ENCODE results near the gene NR3C2. TPM values are rescaled to one million over a fixed set of nuclear protein-coding genes. Genes with fewer than 3 reads are reported as not detected.

Gene NR3C2
- polyA plus RNA-seq, 1 experiment: 0.14 TPM

DNA sequence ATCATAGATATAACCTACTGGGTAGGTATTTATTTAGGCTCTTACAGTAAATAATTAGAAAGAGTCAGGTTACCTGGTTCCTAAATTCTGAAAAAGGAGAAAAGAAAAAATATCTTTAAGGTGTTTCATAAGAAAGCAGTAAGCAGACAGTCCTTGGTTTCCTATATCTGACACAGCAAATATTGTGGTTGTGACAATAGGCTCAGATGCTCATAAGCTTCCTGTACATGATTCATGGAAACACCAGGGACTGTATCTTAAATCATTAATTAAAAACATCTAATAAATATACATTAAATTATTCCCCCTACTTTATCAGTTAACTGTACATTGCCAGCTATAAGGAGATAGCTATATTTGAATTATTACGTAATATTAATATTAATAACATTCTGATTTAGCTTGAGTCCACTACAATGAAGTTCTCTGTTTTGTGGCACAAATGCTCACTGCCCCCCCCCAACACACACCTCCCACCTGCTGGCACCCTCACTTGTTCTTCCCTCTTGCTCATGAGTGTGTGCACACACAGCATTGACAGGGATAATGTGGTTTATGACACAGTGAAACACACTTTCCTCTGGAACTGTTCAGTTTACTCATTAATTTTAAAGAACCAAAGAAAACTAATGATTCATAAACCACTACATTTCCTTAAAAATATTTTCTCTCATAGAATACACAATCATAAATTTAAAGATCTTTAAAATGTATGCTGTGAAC, 187.4 kb downstream of the NR3C2 start:
- CTCF ChIA-PET: no interaction called here
- no peak for DNase-seq (ENCODE audit: low read depth, low spot score)
- H3K9me3 ChIP-seq (ENCODE audit: control insufficient read depth, insufficient read depth, low read length): no peaks in the 10 kb centered on the region
- no peak overlapping the region for H3K27ac ChIP-seq (ENCODE audit: low read depth, low read length)
- POLR2A ChIA-PET: no interaction called here
- TF ChIP-seq, protein P1, sequence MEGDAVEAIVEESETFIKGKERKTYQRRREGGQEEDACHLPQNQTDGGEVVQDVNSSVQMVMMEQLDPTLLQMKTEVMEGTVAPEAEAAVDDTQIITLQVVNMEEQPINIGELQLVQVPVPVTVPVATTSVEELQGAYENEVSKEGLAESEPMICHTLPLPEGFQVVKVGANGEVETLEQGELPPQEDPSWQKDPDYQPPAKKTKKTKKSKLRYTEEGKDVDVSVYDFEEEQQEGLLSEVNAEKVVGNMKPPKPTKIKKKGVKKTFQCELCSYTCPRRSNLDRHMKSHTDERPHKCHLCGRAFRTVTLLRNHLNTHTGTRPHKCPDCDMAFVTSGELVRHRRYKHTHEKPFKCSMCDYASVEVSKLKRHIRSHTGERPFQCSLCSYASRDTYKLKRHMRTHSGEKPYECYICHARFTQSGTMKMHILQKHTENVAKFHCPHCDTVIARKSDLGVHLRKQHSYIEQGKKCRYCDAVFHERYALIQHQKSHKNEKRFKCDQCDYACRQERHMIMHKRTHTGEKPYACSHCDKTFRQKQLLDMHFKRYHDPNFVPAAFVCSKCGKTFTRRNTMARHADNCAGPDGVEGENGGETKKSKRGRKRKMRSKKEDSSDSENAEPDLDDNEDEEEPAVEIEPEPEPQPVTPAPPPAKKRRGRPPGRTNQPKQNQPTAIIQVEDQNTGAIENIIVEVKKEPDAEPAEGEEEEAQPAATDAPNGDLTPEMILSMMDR (IDR thresholded peaks at IDR 0.05; ENCODE audit: low read depth, low read length): no peak
- no peak overlapping the region for H3K4me3 ChIP-seq (ENCODE audit: low read depth, low read length)
- no peaks in the 10 kb centered on the region for H3K27me3 ChIP-seq (ENCODE audit: control insufficient read depth, insufficient read depth, low read length)

DNA sequence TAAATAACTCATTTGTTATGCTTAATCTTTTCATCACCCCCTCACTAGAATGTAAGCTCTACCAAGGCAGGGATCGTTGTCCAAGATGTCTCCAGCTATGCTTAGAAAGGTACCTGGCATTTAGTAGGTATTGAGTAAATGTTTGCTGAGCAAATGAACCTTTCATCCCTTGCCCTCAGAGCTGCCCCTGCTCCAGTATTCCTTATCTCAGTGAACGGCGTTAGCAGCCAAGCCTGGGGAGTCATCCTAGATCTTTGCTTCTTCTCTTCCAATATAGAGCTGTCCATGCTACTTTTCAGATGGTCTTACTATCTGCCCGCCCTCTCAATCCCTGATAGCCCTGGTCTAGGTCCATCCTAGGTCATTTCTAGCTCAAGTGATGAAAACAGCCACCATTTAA, 188.4 kb downstream of the NR3C2 start:
- H3K27me3 ChIP-seq (ENCODE audit: control insufficient read depth, insufficient read depth, low read length): no peaks in the 10 kb centered on the region
- TF ChIP-seq, protein P1 (IDR thresholded peaks at IDR 0.05; ENCODE audit: low read depth, low read length): no peak
- POLR2A ChIA-PET: no interaction called here
- H3K4me3 ChIP-seq (ENCODE audit: low read depth, low read length): no peak overlapping the region
- no peaks in the 10 kb centered on the region for H3K9me3 ChIP-seq (ENCODE audit: control insufficient read depth, insufficient read depth, low read length)
- CTCF ChIA-PET: no interaction called here
- DNase-seq (ENCODE audit: low read depth, low spot score): no peak
- H3K27ac ChIP-seq (ENCODE audit: low read depth, low read length): no peak overlapping the region

GRCh38 chr4:148248824-148249223, 193.4 kb downstream of the NR3C2 start:
- ChIA-PET CTCF (no interaction called here), POLR2A (no interaction called here)
- no peaks in the 10 kb centered on the region for H3K27me3 ChIP-seq (ENCODE audit: control insufficient read depth, insufficient read depth, low read length)

GRCh38 chr4:148245015-148245414, 197.2 kb downstream of the NR3C2 start:
- ChIA-PET POLR2A (no interaction called here), CTCF (no interaction called here)
- Histone ChIP-seq H3K9me3 (ENCODE audit: control insufficient read depth, insufficient read depth, low read length) (no peaks in the 10 kb centered on the region), H3K4me3 (ENCODE audit: low read depth, low read length) (no peak overlapping the region), H3K27ac (ENCODE audit: low read depth, low read length) (no peak overlapping the region), H3K27me3 (ENCODE audit: control insufficient read depth, insufficient read depth, low read length) (no peaks in the 10 kb centered on the region)
- TF ChIP-seq, protein P1 (IDR thresholded peaks at IDR 0.05; ENCODE audit: low read depth, low read length): no peak
- DNase-seq (ENCODE audit: low read depth, low spot score): no peak

More at GRCh38 chr4:148248824-148249223, 193.4 kb downstream of the NR3C2 start:
- Histone ChIP-seq H3K9me3 (ENCODE audit: control insufficient read depth, insufficient read depth, low read length) (no peaks in the 10 kb centered on the region), H3K4me3 (ENCODE audit: low read depth, low read length) (no peak overlapping the region), H3K27ac (ENCODE audit: low read depth, low read length) (no peak overlapping the region)
- no peak for DNase-seq (ENCODE audit: low read depth, low spot score)
- TF ChIP-seq, protein P1 (IDR thresholded peaks at IDR 0.05; ENCODE audit: low read depth, low read length): no peak

GRCh38 chr4:148243837-148244236, 198.4 kb downstream of the NR3C2 start:
- no peak overlapping the region for H3K4me3 ChIP-seq (ENCODE audit: low read depth, low read length)
- no peaks in the 10 kb centered on the region for H3K9me3 ChIP-seq (ENCODE audit: control insufficient read depth, insufficient read depth, low read length)
- ChIA-PET POLR2A (no interaction called here), CTCF (no interaction called here)
- H3K27ac ChIP-seq (ENCODE audit: low read depth, low read length): no peak overlapping the region
- TF ChIP-seq, protein P1 (IDR thresholded peaks at IDR 0.05; ENCODE audit: low read depth, low read length): no peak
- H3K27me3 ChIP-seq (ENCODE audit: control insufficient read depth, insufficient read depth, low read length): no peaks in the 10 kb centered on the region
- DNase-seq (ENCODE audit: low read depth, low spot score): no peak

All from AG04450 (cell line).